HEK293T (cell line): Measurements from ENCODE around the gene ADGRL3.

Experiments used
- FOXM1 ChIP-seq: fragments of 450-650 bp; IDR thresholded peaks from 2 replicates; pipeline ENCODE4 v1.6.1; 2017; ENCODE audit warnings: mild to moderate bottlenecking, borderline replicate concordance
- ZNF384 ChIP-seq: fragments of 450-650 bp; IDR thresholded peaks from 2 replicates; pipeline ENCODE4 v1.6.1; 2016

GRCh38 chr4:61198686-61199085, 1.4 kb upstream of the ADGRL3 start:
- TF ChIP-seq FOXM1 (no peak), ZNF384 (no peak)
